DND-41 (cell line): ENCODE measurements around the gene LARP4B.

Source experiments
- ATAC-seq: fragments of 200-7000 bp; cut with Tn5 transposase; 3 replicates; pipeline ENCODE4 v1.9.1; 2021; ENCODE audit warnings: low read depth; ENCODE audit not compliant: insufficient read depth
- DNase-seq: peaks from one replicate; pipeline ENCODE4 v3.0.0-alpha.2; 2020
- H2AFZ ChIP-seq: 2 replicates; pipeline ENCODE4 v1.6.0; 2012; ENCODE audit warnings: low read depth, low read length
- H3K27ac ChIP-seq: 2 replicates; pipeline ENCODE4 v1.5.1; 2012; ENCODE audit warnings: low read length, inconsistent platforms
- H3K27me3 ChIP-seq: fragments of 200-600 bp; sonication (generic); 2 replicates; pipeline ENCODE4 v1.6.0; 2012; ENCODE audit warnings: low read length, mild to moderate bottlenecking, inconsistent platforms; ENCODE audit not compliant: insufficient read depth, poor library complexity
- H3K36me3 ChIP-seq: 2 replicates; pipeline ENCODE4 v1.5.1; 2012; ENCODE audit warnings: low read length, inconsistent platforms; ENCODE audit not compliant: insufficient read depth
- H3K4me1 ChIP-seq: 2 replicates; pipeline ENCODE4 v1.5.1; 2012; ENCODE audit warnings: mild to moderate bottlenecking, low read length; ENCODE audit not compliant: insufficient read depth
- H3K4me2 ChIP-seq: 2 replicates; pipeline ENCODE4 v1.6.0; 2012; ENCODE audit warnings: mild to moderate bottlenecking, moderate library complexity, low read length, inconsistent platforms; ENCODE audit not compliant: insufficient read depth
- H3K4me3 ChIP-seq, 2 experiments: fragments of 200-600 bp in 1 of 2; shearing (Covaris generic) in 1 of 2; 2 replicates each; pipeline ENCODE4 v1.5.1; 2012 to 2016; ENCODE audit warnings: inconsistent platforms in 2 of 2, low read length in 2 of 2, mild to moderate bottlenecking in 2 of 2, low read depth in 1 of 2, moderate library complexity in 1 of 2
- H3K79me2 ChIP-seq: 2 replicates; pipeline ENCODE4 v1.6.0; 2012; ENCODE audit warnings: low read length, inconsistent platforms; ENCODE audit not compliant: insufficient read depth
- H3K9ac ChIP-seq: 2 replicates; pipeline ENCODE4 v1.6.0; 2012; ENCODE audit warnings: low read depth, mild to moderate bottlenecking, inconsistent platforms, low read length, moderate library complexity
- H3K9me3 ChIP-seq: 2 replicates; pipeline ENCODE4 v1.5.1; 2012; ENCODE audit warnings: low read length, moderate library complexity, mild to moderate bottlenecking, inconsistent platforms; ENCODE audit not compliant: insufficient read depth, severe bottlenecking
- H4K20me1 ChIP-seq: 2 replicates; pipeline ENCODE4 v1.6.0; 2012; ENCODE audit warnings: low read length; ENCODE audit not compliant: insufficient read depth
- CTCF ChIP-seq: IDR thresholded peaks from 2 replicates; pipeline ENCODE4 v1.5.1; 2012; ENCODE audit warnings: borderline replicate concordance, low read length, moderate library complexity, mild to moderate bottlenecking; ENCODE audit not compliant: poor library complexity, severe bottlenecking; ENCODE audit errors: extremely low read depth
- EZH2 ChIP-seq: IDR thresholded peaks from 3 replicates; pipeline ENCODE4 v1.6.1; 2012; ENCODE audit warnings: borderline replicate concordance, low read depth, mild to moderate bottlenecking, moderate library complexity, low read length, inconsistent platforms; ENCODE audit not compliant: severe bottlenecking

Gene LARP4B

DNA sequence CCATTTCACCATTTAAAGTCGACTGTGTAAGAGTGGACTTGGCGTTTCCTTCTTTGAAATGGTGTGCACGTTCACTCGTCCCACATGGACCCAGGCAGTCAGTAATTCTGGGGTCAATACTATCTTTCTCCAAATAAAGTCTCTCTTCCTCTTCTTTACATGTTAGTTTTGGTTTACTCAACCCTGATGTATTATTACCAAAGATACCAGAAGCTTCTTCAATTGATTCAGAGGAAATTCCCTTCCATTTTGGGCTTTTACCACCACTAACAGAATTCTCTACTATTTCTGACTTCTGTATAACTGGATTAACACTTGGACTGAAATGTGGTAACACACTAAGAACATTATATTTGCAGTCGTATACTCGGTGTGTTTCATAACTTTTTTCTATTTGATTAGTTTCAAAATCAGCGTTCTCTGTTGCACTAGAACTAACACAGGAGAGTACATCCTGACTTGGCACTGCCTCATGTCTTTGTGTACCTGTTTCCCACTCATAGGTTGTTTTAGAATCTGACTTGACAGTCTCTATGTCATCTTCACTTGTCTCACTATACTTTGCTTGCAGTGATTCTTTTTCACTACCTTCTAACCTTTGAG, 60.8 kb downstream of the LARP4B start:
- H3K36me3 ChIP-seq: peaks cover 82% of the 10 kb centered on the region
- H3K4me2 ChIP-seq: no peak overlapping the region
- H3K79me2 ChIP-seq: peaks cover 96% of the 10 kb centered on the region

GRCh38 chr10:869171-869570, 62.3 kb downstream of the LARP4B start:
- Histone ChIP-seq H3K79me2 (peaks cover 93% of the 10 kb centered on the region), H3K9me3 (no peaks in the 10 kb centered on the region), H3K36me3 (peaks cover 84% of the 10 kb centered on the region), H3K27ac (no peak overlapping the region), H2AFZ (no peak overlapping the region), H3K4me3 (no peak overlapping the region), H4K20me1 (peaks cover 50% of the 10 kb centered on the region), H3K4me1 (no peaks in the 10 kb centered on the region), H3K4me2 (no peak overlapping the region), H3K27me3 (no peaks in the 10 kb centered on the region), H3K9ac (no peak overlapping the region)
- no peak for TF ChIP-seq EZH2
- TF ChIP-seq CTCF: no peak
- ATAC-seq (no peak), DNase-seq (no peak)

More for the DNA sequence above, 60.8 kb downstream of the LARP4B start:
- peaks cover 48% of the 10 kb centered on the region for H4K20me1 ChIP-seq
- no peaks in the 10 kb centered on the region for H3K9me3 ChIP-seq
- ATAC-seq (no peak), DNase-seq (no peak)
- TF ChIP-seq EZH2: no peak
- no peak for TF ChIP-seq CTCF
- no peak overlapping the region for H2AFZ ChIP-seq
- no peaks in the 10 kb centered on the region for H3K27me3 ChIP-seq
- no peak overlapping the region for H3K27ac ChIP-seq
- no peaks in the 10 kb centered on the region for H3K4me1 ChIP-seq
- no peak overlapping the region for H3K4me3 ChIP-seq
- no peak overlapping the region for H3K9ac ChIP-seq

- Histone ChIP-seq H3K27me3 (no peaks in the 10 kb centered on the region), H3K9me3 (no peaks in the 10 kb centered on the region), H3K4me1 (no peaks in the 10 kb centered on the region), H3K4me3 (no peak overlapping the region), H3K27ac (no peak overlapping the region), H3K79me2 (peaks cover 87% of the 10 kb centered on the region), H4K20me1 (peaks cover 44% of the 10 kb centered on the region), H3K36me3 (peaks cover 88% of the 10 kb centered on the region), H3K9ac (no peak overlapping the region), H2AFZ (no peak overlapping the region), H3K4me2 (no peak overlapping the region)
- no peak for TF ChIP-seq EZH2
- TF ChIP-seq CTCF: no peak
- no peak for ATAC-seq
- no peak for DNase-seq
Observed at GRCh38 chr10:867807-868206, 63.7 kb downstream of the LARP4B start.
